AG09319 (cell line): ENCODE results near the gene MTARC1.

Source experiments
- DNase-seq: peaks from one replicate; pipeline ENCODE4 v3.0.0-alpha.2; 2010; ENCODE audit warnings: low read depth; ENCODE audit errors: extremely low read depth
- TF ChIP-seq, protein P1 (sequence below): IDR thresholded peaks from 2 replicates; pipeline ENCODE4 v1.5.1; 2011; ENCODE audit warnings: low read depth, mild to moderate bottlenecking, inconsistent platforms, low read length, moderate library complexity

Gene MTARC1

DNA sequence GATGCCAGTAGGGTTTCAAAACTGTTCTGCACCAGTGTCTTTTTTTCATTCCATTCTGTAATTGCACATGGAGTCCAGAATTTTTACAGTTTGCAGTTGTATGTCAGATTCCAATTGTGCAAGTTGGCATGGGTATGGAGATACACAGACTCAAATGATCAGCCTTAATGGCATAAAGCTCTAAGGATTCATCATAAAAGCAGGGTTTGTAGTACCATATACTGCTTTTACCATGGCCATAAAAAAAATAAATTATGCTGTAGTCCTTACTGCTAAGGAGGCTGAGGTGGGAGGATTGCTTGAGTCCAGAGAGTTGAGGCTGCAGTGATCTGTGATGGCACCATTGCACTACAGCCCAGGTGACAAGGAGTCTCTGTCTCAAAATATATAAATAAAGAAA lies 10.3 kb downstream of the MTARC1 start:
- DNase-seq, result no peak
- TF ChIP-seq, protein P1, sequence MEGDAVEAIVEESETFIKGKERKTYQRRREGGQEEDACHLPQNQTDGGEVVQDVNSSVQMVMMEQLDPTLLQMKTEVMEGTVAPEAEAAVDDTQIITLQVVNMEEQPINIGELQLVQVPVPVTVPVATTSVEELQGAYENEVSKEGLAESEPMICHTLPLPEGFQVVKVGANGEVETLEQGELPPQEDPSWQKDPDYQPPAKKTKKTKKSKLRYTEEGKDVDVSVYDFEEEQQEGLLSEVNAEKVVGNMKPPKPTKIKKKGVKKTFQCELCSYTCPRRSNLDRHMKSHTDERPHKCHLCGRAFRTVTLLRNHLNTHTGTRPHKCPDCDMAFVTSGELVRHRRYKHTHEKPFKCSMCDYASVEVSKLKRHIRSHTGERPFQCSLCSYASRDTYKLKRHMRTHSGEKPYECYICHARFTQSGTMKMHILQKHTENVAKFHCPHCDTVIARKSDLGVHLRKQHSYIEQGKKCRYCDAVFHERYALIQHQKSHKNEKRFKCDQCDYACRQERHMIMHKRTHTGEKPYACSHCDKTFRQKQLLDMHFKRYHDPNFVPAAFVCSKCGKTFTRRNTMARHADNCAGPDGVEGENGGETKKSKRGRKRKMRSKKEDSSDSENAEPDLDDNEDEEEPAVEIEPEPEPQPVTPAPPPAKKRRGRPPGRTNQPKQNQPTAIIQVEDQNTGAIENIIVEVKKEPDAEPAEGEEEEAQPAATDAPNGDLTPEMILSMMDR, result no peak

DNA sequence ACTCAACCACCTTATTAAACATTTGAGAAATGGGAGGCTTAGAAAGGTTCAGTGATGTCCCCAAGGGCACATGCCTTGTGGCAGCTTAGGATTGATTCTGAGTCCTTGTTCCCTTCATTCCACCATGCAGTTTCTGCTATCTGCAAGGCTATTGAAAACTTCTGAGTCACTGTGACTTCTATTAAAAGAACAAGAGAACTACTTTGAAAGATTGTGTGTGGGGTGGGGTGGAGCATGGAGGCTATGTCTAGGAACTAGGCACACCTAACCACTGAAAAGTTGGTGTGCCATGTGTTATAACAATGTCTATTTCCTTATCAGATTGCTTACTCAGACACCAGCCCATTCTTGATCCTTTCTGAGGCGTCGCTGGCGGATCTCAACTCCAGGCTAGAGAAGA lies 10.8 kb downstream of the MTARC1 start:
- no peak for DNase-seq
- TF ChIP-seq, protein P1, result no peak

DNA sequence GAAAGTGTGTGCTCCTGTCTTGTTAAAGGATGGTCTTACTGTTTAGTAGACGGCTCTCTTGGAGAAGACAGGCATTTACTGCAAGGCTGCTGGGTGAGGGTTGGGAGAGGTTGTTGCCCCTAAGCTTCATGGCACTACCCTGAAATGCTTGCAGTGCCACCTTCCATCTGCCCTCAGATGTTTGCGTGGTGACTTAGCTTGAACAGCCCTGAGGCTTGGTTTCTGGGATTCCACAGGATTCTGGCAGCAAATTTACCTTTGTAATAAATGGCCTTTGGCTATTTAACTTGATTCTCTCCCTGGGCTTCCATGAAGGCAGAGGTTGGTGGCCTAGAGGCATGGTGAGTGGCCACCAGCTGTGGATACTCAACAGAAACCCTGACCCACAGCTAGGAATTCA lies 11.6 kb downstream of the MTARC1 start:
- TF ChIP-seq, protein P1, result no peak
- DNase-seq, result no peak

DNA sequence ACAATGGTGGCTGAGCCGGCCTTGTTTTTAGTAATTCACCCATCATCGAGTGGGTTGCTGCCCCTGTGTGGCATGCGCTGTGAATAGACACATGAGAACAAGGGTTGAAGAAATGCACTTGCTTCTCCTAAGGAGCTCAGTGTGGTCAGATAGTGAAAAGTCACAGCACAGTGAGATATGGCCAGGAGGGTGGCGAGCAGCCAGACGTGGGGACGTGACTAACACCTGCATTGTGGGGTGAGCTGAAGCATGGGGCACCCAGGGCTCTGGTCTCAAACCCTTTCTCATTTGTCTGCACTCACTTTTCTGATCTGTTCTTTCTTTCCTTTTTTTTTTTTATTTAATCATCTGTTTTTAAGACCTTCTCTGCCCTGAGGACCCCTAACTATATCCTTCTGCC lies 13.5 kb downstream of the MTARC1 start:
- TF ChIP-seq, protein P1, result no peak
- DNase-seq, result no peak

DNA sequence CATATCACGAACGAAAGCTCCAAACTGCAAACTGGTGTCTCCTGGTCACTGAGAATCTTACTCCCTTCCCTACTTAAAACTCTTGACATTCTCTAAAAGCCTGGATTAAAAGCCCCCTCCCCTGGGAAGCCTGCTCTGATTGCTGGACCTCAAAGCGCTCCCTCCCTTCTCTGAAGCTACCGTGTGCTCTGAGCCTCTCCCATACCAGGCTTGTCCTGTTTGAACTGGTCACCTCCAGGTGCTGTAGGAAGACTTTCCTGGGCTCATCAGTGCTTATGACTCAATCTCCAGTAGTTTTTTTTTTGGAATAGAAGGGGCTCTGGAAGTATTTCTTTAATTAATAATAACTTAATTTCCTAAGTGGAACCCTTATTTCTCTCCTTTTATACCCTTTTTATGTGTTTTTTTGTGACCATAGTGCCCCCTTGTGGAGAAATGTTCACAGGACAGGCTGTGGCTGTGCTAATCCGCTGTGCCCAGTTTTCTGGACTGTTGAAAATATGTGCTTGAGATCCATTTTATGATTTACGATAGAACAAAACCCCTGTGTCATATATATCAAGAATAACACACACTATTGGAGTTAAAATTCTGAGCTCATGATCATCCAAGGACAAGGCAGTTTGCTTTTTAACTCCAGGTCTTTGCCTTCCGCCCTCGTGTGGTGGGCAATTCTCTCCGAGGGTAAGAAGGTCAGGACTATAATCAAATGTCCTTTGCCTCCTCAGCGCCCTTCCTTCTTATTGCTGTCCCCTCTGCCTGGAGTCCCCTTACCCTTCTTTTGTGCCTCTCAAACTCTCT lies 16.9 kb downstream of the MTARC1 start:
- no peak for DNase-seq
- TF ChIP-seq, protein P1, result peak; percentile 70

DNA sequence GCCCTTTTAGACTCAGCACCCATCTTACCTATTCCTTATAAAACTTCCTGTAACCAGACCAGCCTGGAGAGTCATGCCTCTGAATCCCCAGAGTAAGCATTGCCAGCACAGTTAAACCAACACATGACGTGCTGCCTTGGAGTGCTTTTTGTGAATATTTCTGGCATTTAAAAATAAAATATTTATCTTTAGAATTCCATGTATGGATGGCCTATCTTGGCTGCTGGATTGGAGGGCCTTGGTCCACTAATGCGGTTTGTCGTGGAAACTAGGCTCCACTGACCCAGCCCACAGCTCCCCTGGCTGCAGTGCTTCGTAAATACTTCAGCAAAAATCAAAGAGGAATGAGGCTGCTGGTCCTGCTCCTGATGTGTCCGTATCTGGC lies 17.5 kb downstream of the MTARC1 start:
- TF ChIP-seq, protein P1, result no peak
- no peak for DNase-seq

DNA sequence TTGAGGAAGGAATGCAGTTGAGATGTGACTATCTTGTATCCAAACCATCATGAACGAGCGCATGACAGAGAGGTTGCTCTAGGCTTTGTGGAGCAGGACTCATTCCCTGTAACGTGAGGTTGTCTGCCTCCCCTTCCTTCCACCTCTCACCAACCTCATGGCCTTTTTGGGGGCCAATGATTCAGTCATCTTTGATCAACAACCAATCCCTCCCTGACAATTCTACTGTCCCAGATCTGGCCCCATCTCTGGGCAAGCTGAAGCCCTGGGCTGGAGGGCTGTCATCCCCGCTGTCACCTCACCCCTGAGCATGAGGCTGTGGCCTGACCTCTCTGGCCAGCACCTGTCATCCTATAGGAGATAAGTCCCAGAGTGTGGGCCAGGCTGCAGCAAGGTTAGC lies 19.7 kb downstream of the MTARC1 start:
- TF ChIP-seq, protein P1, result no peak

More for the DNA sequence above, 19.7 kb downstream of the MTARC1 start:
- DNase-seq, result no peak
